Glutamatergic neuron (in vitro differentiated cells): ENCODE measurements around the gene KLHL2. TPM values are rescaled to one million over a fixed set of nuclear protein-coding genes. Genes with fewer than 3 reads are reported as not detected.
"Not testable (repeated sequence)": the region's sequence is repeated elsewhere in the genome, so short reads cannot be mapped to it uniquely, and the experiment has no call there.

Source experiments
- DNase-seq: peaks from one replicate; pipeline ENCODE4 v3.0.0; 2022
- H3K27ac Mint-ChIP-seq: one replicate; pipeline ENCODE4 v1.8.0; 2020; ENCODE audit warnings: mild to moderate bottlenecking, mixed read lengths, inconsistent platforms; ENCODE audit not compliant: unreplicated experiment
- H3K27me3 Mint-ChIP-seq: one replicate; pipeline ENCODE4 v1.8.0; 2020; ENCODE audit warnings: mild to moderate bottlenecking, moderate library complexity, mixed read lengths, inconsistent platforms; ENCODE audit not compliant: unreplicated experiment
- H3K36me3 Mint-ChIP-seq: one replicate; pipeline ENCODE4 v1.8.0; 2020; ENCODE audit warnings: mild to moderate bottlenecking, mixed read lengths, inconsistent platforms; ENCODE audit not compliant: unreplicated experiment
- H3K4me1 Mint-ChIP-seq: one replicate; pipeline ENCODE4 v1.8.0; 2020; ENCODE audit warnings: mild to moderate bottlenecking, low read depth, mixed read lengths, inconsistent platforms; ENCODE audit not compliant: unreplicated experiment
- H3K4me3 Mint-ChIP-seq: one replicate; pipeline ENCODE4 v1.8.0; 2020; ENCODE audit warnings: mild to moderate bottlenecking, mixed read lengths, inconsistent platforms; ENCODE audit not compliant: unreplicated experiment
- H3K9me3 Mint-ChIP-seq: one replicate; pipeline ENCODE4 v1.8.0; 2020; ENCODE audit warnings: mild to moderate bottlenecking, moderate library complexity, mixed read lengths, inconsistent platforms; ENCODE audit not compliant: unreplicated experiment
- total RNA-seq: library from RNA; stranded (reverse); fragmentation: NEBNext Ultra II Directional; extraction: Animal tissue kit (Norgen Biotek cat#: 25700); gene quantifications from one replicate; pipeline ENCODE4 v1.2.1, GENCODE V29; 2021; ENCODE audit not compliant: unreplicated experiment

KLHL2 gene
- total RNA-seq, 1 donor from 2014 or later = 19.7 TPM

- not testable (repeated sequence) for H3K4me3 Mint-ChIP-seq, DNase-seq, H3K27me3 Mint-ChIP-seq, H3K4me1 Mint-ChIP-seq, H3K27ac Mint-ChIP-seq, H3K9me3 Mint-ChIP-seq, H3K36me3 Mint-ChIP-seq
These were observed 48.8 kb downstream of the KLHL2 start for GRCh38 chr4:165256074-165256659.

- H3K4me3 Mint-ChIP-seq, H3K27ac Mint-ChIP-seq, DNase-seq: not testable (repeated sequence)
These were observed 52.4 kb downstream of the KLHL2 start for GRCh38 chr4:165259776-165260175.

GRCh38 chr4:165262306-165262705 lies 54.9 kb downstream of the KLHL2 start:
- H3K27ac Mint-ChIP-seq, H3K9me3 Mint-ChIP-seq, DNase-seq, H3K4me1 Mint-ChIP-seq, H3K27me3 Mint-ChIP-seq, H3K4me3 Mint-ChIP-seq, H3K36me3 Mint-ChIP-seq: not testable (repeated sequence)

More at GRCh38 chr4:165259776-165260175, 52.4 kb downstream of the KLHL2 start:
- not testable (repeated sequence) for H3K4me1 Mint-ChIP-seq, H3K36me3 Mint-ChIP-seq, H3K9me3 Mint-ChIP-seq, H3K27me3 Mint-ChIP-seq

GRCh38 chr4:165263466-165263865 lies 56.1 kb downstream of the KLHL2 start:
- not testable (repeated sequence) for H3K4me3 Mint-ChIP-seq, DNase-seq, H3K27ac Mint-ChIP-seq, H3K36me3 Mint-ChIP-seq, H3K4me1 Mint-ChIP-seq, H3K9me3 Mint-ChIP-seq, H3K27me3 Mint-ChIP-seq

- not testable (repeated sequence) for H3K4me1 Mint-ChIP-seq, H3K27me3 Mint-ChIP-seq
These were observed 62.6 kb downstream of the KLHL2 start for GRCh38 chr4:165269931-165270330.

GRCh38 chr4:165273443-165273842 lies 66.1 kb downstream of the KLHL2 start:
- DNase-seq, H3K4me3 Mint-ChIP-seq, H3K27me3 Mint-ChIP-seq, H3K9me3 Mint-ChIP-seq, H3K4me1 Mint-ChIP-seq, H3K27ac Mint-ChIP-seq: not testable (repeated sequence)
- peaks cover 20% of the 10 kb centered on the region for H3K36me3 Mint-ChIP-seq

More at GRCh38 chr4:165269931-165270330, 62.6 kb downstream of the KLHL2 start:
- H3K27ac Mint-ChIP-seq, H3K4me3 Mint-ChIP-seq, DNase-seq, H3K9me3 Mint-ChIP-seq: not testable (repeated sequence)
- H3K36me3 Mint-ChIP-seq = peaks cover 20% of the 10 kb centered on the region

GRCh38 chr4:165275357-165275756 lies 68.0 kb downstream of the KLHL2 start:
- not testable (repeated sequence) for H3K9me3 Mint-ChIP-seq, H3K27ac Mint-ChIP-seq, H3K4me1 Mint-ChIP-seq, H3K27me3 Mint-ChIP-seq, DNase-seq, H3K4me3 Mint-ChIP-seq
- peaks cover 14% of the 10 kb centered on the region for H3K36me3 Mint-ChIP-seq

- DNase-seq, H3K4me1 Mint-ChIP-seq, H3K9me3 Mint-ChIP-seq, H3K4me3 Mint-ChIP-seq, H3K27ac Mint-ChIP-seq, H3K27me3 Mint-ChIP-seq, H3K36me3 Mint-ChIP-seq: not testable (repeated sequence)
These were observed 72.2 kb downstream of the KLHL2 start for GRCh38 chr4:165279531-165279930.

- H3K4me3 Mint-ChIP-seq, DNase-seq, H3K27ac Mint-ChIP-seq, H3K9me3 Mint-ChIP-seq, H3K36me3 Mint-ChIP-seq, H3K27me3 Mint-ChIP-seq, H3K4me1 Mint-ChIP-seq: not testable (repeated sequence)
These were observed 77.3 kb downstream of the KLHL2 start for GRCh38 chr4:165284697-165285096.

GRCh38 chr4:165286619-165287340 lies 79.4 kb downstream of the KLHL2 start:
- not testable (repeated sequence) for H3K36me3 Mint-ChIP-seq, DNase-seq, H3K4me3 Mint-ChIP-seq, H3K27ac Mint-ChIP-seq, H3K27me3 Mint-ChIP-seq, H3K9me3 Mint-ChIP-seq, H3K4me1 Mint-ChIP-seq
